Hematopoietic multipotent progenitor cell treated with erythropoietin and hydrocortisone succinate and interleukin-3 and kit ligand, for 15 days (in vitro differentiated cells): Measurements from ENCODE around the gene KIF26B.
"Not testable (repeated sequence)": the region's sequence is repeated elsewhere in the genome, so short reads cannot be mapped to it uniquely, and the experiment has no call there.

Experiments
- DNase-seq: peaks from one replicate; pipeline ENCODE4 v3.0.0-alpha.2; 2015; ENCODE audit warnings: low spot score

KIF26B gene

DNA sequence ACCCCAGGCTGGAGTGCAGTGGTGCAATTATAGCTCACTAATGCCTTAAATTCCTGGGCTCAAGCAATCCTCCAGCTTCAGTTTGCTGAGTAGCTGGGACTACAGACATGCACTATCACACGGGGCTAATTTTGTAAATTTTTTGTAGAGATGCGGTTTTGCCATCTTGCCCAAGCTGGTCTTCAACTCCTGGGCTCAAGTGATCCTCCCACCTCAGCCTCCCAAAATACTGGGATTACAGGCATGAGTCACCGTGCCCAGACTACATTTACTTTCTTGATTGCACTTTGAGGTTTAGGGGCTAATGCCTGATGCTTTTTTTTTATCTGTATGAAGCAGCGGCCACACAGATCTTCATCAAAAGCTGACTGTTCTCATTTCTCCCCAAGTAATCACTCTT, 124.6 kb downstream of the KIF26B start:
- DNase-seq = no peak

DNA sequence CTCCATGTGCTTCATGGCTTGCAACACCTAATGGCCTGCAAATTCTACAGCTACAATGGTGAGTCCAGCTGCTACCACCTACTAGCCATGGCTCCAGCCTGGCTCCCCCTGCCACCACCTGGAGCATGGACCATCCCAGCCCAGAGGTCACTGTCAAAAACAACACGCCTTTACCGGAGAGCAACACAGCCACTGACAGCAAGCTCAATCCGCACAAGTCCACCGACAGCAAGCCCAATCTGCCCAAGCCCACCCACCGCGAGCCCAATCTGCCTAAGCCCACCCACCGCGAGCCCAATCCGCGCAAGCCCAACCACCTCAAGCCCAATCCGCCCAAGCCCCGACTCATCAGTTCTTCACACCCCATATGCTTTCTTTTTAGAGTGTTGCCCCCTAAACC, 128.2 kb downstream of the KIF26B start:
- no peak for DNase-seq

DNA sequence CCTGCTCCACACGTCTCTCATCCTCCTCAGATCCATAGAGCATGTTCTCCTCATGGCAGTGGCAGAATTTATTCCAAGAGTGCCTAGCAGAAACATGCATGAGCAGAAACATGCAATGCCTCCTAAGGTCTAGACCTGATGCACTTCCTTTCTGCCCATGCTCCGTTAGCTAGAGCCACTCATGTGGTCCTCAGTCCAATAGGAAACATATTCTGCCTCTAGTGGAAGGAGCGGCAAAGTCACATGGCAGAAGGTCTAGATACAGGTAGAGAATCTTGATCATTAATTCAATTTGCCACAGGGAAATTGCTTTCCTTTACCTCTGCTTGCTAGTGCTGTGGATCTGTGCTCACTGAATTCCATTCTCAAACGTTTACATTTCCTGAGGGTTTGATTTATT, 130.4 kb downstream of the KIF26B start:
- no peak for DNase-seq

DNA sequence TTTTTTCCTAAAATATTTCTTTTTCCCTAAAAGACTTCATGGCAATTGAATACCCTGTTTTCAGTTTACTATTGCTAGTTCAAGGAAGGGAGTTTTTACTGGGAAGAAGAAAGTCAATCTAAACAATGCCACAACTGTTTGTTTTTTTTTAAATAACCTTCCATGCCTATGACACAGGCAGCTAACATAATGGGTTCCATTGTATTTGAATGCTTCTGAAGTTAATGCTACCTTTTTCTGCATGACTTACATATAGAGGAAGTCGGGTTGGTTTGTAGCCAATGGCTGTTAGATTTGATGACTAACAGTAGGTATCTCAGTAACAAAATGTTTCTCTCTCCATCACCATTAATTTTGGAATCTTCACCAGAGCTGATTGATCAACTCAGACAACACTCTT, 134.0 kb downstream of the KIF26B start:
- DNase-seq = no peak

DNA sequence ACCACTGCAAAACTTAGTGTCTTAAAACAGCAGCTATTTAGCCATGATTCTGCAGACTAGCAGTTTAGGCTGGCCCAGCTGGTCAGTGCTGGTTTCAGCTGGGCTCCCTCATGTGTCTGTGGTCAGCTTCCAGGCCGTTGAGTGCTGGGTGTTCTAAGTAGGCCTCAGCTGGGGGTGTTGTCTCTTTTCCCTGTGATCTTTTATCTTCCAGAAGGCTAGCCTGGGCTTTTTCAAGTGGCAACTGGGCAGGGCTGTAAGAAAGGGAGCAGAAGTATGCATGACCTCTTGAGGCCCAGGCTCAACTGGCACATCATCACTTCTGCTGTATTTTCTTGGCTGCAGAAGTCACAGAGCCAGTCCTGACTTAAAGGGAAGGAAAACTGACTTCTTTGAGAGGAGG, 136.1 kb downstream of the KIF26B start:
- no peak for DNase-seq

DNA sequence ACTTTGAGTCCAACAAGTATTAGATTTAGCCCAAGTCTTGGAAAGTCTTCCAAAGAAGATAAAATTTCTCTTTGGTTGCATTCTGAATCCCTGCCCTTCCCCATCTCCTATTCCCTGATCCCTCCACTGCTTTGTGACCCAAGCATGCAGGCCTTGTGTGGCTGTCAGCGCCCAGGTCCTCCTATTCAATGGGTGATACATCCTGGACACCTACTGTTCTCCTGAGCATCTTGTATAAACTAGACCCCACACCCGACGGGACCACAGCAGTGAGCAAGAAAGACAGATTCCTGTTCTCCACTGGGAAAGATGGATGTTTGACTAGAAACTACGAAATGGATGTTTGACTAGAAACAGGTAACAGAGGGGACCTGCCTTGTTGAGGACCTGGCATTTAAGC, 136.6 kb downstream of the KIF26B start:
- DNase-seq = no peak

DNA sequence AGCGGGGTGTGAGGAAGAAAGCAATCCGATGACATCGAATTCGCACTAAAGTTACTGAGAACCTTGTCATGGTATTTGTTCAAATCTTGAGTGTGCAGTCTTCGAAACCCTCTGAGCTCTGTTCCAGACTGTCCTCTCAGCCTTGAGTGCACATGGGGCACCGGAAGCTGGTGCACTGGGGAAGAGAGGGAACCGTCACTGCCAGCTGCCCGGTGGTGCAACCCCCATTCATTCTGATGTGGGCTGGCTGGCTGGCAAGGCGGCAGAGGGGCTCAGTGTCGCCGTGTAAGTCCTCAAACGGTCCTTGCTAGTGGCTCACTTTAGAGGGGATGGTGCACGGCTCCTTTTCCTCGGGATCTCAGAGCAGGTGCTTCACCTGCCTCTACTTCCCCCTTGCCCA, 137.4 kb downstream of the KIF26B start:
- no peak for DNase-seq

DNA sequence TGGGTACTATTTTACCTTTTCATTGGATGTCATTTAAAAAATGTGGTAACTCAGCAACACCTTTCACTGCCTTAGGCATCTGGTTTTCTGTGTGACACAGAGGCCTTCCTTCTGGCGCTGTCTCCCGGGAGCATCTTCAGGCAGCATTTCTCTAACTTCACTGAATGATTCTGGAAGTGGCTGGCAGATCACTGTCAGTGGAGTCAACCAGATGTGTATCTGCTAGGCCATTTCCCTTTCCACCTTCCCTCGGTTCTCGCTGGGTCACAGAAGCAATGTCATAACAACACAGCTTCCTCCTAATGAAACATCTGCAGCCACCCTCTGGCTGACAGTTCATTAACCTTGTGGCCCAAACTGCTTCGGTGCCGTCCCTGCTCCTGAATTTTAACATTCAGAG, 137.8 kb downstream of the KIF26B start:
- no peak for DNase-seq

DNA sequence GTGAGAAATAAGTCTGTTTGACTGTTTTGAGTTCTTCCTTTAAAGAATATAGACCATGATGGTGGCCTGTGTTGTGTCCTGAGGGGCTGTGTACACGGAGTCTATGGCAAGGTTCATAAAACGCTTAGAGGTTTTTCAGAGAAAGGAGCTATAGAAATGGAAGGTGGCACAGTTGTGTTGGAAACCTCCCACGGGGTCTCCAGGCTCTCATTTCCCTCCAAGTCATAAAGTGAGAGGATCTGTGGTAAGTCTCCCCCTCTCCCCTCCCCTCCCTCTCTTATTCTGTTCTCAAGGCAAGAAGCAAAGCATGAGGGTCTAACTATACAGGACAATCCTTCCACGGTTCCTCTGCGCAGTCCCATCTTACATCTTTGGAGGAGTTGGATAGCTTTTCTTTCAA, 139.2 kb downstream of the KIF26B start:
- no peak for DNase-seq

DNA sequence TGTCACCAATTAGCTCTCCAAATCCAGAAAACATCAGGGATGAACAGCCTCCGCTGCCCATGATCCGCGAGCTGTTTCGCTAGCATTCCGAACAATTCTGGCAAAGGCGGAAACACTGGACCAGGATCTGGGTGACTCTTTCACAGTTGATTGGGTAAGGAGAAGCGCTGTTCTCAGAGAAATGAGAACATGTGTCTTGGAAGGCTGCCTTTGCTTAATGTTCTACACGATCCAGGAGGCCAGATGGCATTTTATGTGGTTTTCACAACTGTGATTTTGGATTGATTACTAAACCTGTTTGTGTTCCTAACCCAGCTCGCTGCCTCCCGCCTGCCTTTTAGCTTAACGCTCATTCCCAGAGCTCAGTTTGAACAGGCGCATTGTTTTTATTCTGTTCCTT, 144.0 kb downstream of the KIF26B start:
- DNase-seq = no peak

DNA sequence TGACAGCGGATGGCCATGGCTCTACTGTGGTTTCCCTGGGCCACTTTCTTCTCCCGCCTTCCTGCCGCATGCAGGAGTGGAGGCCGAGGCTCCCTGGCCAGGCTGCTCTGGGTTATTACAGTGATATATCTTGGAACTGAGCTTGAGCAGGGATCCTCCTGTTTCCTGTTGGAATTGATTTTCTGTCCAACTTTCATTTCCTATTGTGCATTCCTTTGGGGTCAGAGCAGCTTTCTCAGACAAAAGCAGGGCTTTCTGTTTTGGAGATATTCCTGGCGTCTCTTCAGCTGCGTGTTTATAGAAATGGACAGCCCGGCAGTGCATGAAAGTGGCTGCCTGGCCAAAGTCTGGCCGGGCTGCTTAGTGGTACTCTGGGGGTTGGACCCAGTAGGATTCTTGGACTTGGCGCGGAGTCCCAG, 146.4 kb downstream of the KIF26B start:
- DNase-seq = no peak

DNA sequence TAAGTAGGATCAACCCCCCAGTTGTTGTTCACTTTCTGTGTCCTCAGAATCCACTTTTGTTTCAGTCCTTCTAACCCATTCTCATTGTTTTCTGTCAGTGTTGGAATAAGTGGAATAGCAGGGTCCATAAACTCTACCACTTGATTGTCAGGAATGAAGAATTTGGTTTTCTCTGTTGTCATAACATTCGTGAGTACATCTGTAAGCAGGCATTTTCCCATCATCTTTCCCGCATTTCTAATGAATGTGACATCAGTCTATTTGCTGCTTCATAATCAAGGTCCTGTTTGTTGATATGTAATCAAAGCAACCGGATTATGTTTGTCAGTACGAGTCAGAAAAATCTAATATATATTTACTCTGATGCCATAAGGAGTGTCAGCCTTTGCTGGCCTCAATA, 147.1 kb downstream of the KIF26B start:
- DNase-seq = no peak

DNA sequence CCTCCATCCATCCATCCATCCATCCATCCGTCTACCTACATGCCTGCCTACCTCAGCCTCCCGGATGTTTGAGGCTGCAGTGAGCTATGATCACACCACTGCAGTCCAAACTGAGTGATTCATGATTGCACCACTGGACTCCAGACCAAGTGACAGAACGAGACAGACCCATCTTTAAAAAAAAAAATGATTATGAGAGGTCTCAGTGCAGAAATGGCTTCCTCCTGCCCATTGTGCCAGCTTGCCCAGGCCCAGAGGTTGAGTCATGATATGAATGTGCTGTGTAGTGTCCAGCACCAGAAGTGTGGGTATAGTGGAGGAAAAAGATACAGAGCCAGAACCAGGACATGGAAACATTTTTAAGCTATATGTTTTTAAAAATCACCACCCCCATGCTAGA, 149.9 kb downstream of the KIF26B start:
- DNase-seq = no peak

DNA sequence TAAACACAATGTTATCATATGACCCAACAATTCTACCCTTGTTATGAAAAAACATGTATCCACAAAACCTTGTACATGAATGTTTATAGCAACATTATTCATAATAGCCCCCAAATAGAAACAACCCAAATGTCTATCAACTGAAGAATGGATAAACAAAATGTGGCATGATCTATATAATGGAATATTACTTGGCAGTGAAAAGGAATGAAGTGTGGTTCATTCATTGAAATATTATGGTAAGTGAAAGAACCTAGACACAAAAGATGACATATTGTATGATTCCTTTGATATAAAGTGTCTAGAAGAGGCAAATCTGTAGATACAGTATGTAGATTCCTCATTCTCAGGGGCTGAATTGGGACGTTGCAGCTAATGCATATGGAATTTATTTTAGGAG, 151.2 kb downstream of the KIF26B start:
- no peak for DNase-seq

DNA sequence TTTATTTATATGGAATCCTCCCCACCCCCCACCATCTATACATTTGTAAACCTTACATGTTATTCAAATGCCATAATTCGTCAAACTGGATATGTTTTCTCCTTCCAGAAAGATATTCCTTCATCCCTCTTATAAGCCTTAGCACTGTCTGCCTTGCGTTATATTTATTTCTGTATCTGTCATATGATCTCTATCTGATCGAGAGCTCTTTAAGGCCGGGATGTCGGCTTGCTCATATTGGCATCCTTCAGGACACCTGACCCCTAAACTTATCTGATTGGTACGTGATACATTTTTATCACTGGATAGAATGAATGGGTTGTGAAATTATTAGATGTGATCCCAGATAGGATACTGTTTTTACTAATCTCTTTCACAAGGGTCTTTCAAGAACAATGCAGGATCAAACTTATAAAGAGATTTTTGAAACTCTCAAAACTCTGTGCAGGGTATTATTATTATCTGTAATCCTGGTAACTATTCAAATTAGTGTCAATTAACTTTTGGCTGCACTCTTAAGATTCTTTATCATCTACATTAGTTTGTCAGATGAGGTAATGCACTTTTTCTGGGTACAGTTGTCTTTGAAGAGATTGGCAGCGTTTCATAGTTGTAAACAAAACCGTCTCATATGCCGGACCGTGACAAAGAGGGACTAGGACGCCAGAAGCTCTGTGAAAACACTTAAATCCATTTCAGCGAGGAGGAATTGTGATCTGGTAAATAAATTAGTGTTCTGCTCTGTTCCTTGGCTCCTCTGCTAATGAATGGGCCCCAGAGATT, 152.0 kb downstream of the KIF26B start:
- DNase-seq = no peak

DNA sequence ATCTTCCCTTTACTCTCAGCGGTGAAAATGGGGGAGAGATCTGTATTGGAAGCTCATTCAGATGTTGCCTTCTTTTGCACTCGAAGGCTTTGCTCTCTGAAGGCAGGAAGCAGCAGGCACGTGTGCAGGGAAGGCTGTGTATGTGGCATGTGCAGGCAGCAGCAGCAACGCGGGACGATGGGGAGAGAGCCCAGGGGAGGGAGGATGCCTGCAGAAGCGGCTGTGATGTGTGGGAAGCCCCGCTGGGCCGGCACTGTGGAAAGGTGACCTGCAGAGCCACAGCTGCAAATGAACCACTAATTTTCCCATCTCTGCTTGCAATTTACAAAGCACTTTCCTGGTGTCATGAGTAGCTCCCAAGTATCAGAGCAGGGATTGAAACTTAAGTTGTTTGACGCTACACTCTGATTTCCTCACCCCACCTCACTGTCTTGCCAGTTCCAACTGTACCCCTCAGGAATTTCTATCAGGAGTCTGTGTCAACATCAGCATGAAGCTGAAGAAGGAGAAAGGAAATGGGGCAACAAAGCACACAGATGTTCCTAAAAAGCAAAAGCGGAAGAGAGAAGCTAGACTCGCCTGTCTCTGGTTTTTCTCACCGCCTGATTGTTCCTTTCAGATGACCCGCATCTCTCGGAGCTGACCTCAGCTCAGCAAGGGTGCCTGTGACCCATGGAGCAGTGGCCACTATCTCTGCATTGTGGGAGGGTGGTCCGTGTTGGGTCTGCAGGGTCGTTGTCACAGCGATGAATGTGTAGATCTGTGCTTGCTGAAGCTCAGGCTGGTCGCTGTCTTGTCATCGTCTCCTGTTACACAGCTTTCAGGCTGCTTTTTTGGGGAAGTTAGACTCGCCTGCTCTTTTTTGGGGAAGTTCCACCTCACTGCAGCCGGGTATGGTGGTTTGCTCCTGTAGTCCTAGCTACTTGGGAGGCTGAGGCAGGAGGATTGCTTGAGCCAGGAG, 156.1 kb downstream of the KIF26B start:
- DNase-seq = no peak

DNA sequence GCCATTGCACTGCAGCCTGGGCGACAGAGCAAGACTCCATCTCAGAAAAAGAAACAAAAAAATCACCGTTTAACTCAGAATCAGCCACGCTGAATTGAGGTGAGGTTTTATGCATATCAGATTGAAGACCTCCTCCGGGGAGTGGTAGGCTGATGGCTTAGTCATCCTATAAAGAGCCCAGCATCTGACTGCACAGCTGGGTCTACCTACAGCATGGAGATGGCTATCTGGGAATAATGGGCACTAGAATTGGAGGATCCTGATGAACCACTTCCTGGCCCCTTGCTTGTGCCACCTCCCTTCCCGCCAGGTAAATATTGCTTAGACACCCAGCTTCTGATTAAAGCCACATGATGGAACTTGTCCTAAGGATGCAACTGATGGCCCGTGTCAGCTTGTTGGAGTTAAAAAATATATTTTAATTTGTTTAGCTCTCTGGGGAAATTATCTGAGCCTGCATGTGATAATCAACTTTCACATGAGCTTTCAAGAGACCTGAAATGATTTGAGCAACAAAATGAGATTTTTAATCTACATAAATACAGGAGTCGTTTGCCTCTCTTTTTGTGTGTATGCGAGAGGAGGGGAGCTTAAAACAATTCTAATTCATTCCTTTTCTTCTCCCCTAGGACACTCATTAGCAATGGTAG, 157.2 kb downstream of the KIF26B start:
- no peak for DNase-seq

DNA sequence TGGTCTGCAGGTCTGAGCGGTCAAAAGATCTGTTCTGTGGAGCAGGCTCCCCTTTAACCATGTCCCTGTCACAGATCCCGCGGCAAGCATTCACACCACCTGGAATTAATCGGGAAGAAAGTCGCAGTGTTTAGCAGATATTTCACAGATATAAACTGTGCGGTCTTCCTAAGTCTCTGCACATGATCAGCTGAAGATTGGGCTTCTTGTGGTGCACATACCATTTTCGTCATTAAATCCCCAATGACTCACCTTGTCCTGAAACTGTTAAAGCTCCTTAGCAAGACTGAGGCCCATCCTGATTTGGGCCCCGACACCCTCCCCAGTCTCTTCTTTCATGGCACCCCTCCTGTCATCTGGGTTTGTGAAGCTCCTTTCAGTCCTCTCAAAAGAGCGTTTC, 158.8 kb downstream of the KIF26B start:
- no peak for DNase-seq

DNA sequence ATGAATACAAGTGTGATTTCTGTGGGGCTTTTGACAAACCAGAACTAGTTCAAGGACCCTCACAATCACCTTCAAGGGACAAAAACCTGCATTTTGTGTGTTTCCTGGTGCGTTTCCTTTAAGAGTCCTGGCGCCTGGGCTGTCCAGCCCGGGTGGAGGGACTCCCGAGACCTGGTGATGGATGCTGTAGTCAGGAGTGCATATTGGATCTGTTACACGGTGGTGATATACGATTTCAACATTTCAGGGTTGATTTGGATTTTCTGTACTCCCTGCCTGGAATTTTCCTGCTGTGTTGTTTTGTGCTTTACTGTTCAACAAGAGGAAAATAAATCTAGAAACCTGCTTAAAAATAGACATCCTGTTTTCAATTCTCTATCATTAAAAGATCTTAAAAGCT, 162.0 kb downstream of the KIF26B start:
- no peak for DNase-seq

DNA sequence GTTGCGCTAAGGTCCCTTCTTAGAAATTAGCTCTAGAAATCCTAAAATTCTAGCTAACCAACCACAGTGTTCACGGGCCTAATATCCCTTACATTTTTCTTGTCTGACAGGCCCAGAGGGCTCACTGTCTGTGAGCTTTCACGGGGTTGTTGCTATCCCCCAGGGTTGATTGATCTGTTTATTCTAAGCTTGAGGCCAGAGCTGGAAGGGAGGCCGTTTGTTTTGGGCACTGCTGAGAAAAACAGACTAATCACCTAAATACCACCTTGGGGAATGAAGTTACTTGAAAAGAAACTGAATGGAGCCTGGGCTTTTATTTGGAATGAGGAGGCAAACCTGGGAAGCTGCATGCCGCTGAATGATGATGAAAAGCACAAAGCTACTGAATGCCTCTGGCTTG, 162.4 kb downstream of the KIF26B start:
- no peak for DNase-seq

DNA sequence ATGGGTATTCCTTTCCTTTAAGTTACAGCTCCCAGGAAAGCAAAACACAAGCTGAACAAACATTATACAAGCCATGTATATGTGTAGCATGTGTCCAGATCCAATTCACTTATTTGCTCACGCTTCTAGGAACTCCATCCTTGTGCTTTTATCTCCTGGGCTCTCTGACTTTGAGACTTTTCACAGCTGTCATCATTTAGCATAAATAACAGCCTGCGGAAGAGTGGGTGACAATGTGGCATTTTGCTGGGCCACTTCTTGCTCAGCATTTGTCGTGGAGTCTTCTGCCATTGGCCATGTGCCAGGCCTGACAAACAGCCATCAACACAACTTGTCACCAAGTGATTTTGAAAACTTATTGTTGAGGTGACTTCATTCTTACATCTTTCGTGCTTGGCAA, 164.3 kb downstream of the KIF26B start:
- no peak for DNase-seq

DNA sequence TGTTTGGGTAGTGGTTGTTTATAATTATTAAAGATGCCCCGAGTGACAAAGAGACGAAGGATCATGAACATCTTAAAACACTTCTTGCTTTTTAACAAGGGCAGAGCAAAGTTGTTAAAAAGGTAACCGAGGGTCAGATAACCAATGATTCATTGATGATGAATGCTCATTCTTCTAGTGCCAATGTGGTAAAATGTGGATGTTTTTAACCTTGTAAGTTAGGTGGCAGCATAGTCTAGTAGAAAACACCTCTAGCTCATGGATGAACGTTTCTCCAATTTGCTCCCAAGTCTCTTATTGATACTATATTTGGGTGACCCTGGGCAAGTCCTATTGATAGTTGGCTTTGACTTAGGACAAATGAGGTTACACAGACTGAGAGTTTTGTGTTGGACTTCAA, 167.9 kb downstream of the KIF26B start:
- no peak for DNase-seq

DNA sequence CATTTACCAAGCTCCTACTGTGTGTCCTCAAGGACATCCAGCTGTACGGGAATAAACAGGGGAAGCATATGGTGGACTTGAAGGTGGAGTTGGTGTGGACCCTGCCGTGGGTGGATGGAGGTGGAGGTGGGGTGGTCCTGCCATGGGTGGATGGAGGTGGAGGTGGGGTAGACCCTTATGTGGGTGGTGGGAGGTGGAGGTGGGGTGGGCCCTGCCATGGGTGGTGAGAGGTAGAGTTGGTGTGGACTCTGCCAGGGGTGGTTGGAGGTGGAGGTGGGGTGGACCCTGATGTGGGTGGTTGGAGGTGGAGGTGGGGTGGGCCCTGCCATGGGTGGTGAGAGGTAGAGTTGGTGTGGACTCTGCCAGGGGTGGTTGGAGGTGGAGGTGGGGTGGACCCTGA, 169.0 kb downstream of the KIF26B start:
- DNase-seq = not testable (repeated sequence)
